AG04449 (cell line): ENCODE measurements around the gene S100PBP.

Experiments
- CTCF ChIA-PET: fragments of 350-600 bp; formaldehyde crosslinking; extraction: SDS; loops from one replicate; lab custom pipeline; 2021; ENCODE audit warnings: antibody characterized with exemption; lab: Yijun Ruan, JAX
- POLR2A ChIA-PET: fragments of 400-600, 350-600 bp; formaldehyde crosslinking; extraction: SDS; loops from one replicate; lab custom pipeline; 2020; ENCODE audit warnings: antibody characterized with exemption, inconsistent platforms; lab: Yijun Ruan, JAX
- DNase-seq: peaks from one replicate; pipeline ENCODE4 v3.0.0-alpha.2; 2010; ENCODE audit warnings: low read depth, low spot score
- H3K4me3 ChIP-seq: 2 replicates; pipeline ENCODE4 v1.5.1; 2011; ENCODE audit warnings: low read depth, mild to moderate bottlenecking, control low read depth, low read length
- TF ChIP-seq, protein P1 (sequence below): IDR thresholded peaks from one replicate; pipeline ENCODE4 v1.5.1; 2011; ENCODE audit warnings: mild to moderate bottlenecking, moderate library complexity, low read length, control low read depth, inconsistent platforms; ENCODE audit not compliant: insufficient read depth; ENCODE audit errors: missing control alignments

S100PBP gene

DNA sequence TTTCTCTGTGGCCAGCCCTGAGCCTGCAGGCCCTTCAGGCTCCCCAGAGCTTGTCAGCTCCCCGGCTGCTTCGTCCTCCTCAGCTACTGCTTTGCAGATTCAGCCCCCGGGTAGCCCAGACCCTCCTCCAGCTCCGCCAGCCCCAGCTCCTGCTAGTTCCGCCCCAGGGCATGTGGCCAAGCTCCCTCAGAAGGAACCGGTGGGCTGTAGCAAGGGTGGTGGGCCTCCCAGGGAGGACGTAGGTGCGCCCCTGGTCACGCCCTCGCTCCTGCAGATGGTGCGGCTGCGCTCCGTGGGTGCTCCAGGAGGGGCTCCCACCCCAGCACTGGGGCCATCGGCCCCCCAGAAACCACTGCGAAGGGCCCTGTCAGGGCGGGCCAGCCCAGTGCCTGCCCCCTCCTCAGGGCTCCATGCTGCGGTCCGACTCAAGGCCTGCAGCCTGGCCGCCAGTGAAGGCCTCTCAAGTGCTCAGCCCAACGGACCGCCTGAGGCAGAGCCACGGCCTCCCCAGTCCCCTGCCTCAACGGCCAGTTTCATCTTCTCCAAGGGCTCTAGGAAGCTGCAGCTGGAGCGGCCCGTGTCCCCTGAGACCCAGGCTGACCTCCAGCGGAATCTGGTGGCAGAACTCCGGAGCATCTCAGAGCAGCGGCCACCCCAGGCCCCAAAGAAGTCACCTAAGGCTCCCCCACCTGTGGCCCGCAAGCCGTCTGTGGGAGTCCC, 45.7 kb upstream of the S100PBP start:
- ChIA-PET POLR2A (interaction anchor here (0.5 to 3.1 kb wide), 2 partner anchors 60 to 216 kb away, joined by 3 to 13 read pairs; no protein-coding TSS in a partner anchor), CTCF (interaction anchor here (1.2 to 12.8 kb wide), 12 partner anchors 9 to 371 kb away, joined by 3 to 299 read pairs (median 32); no protein-coding TSS in a partner anchor)
- H3K4me3 ChIP-seq = no peak overlapping the region
- TF ChIP-seq, protein P1, sequence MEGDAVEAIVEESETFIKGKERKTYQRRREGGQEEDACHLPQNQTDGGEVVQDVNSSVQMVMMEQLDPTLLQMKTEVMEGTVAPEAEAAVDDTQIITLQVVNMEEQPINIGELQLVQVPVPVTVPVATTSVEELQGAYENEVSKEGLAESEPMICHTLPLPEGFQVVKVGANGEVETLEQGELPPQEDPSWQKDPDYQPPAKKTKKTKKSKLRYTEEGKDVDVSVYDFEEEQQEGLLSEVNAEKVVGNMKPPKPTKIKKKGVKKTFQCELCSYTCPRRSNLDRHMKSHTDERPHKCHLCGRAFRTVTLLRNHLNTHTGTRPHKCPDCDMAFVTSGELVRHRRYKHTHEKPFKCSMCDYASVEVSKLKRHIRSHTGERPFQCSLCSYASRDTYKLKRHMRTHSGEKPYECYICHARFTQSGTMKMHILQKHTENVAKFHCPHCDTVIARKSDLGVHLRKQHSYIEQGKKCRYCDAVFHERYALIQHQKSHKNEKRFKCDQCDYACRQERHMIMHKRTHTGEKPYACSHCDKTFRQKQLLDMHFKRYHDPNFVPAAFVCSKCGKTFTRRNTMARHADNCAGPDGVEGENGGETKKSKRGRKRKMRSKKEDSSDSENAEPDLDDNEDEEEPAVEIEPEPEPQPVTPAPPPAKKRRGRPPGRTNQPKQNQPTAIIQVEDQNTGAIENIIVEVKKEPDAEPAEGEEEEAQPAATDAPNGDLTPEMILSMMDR = no peak
- no peak for DNase-seq

DNA sequence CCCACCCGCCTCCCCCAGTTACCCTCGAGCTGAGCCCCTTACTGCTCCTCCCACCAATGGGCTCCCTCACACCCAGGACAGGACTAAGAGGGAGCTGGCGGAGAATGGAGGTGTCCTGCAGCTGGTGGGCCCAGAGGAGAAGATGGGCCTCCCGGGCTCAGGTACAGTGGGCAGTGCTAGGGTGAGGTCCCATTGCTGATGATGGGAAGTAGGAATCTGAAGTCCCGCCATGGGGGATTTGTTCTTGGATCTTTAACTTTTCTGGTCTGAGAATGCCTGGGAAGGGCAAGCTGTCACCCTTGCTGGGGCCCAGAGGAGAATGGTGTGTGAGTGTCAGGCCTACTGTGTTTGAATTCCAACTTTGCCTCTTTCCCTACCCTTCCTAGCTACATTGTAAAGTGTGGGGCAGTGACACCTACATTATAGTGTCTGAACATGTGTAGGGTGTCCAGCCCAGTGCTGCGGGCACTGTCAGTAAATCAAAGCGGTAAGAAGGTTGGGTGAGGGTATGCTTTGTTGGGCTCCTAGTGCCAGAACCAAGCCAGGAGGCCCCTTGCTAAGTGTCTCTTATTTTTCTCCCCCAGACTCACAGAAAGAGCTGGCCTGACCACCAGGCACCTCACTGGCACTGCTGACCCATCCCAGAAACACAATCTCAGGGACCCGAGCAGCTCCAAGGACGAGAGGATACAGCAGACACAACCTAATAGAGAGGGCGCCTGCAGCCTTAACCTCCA, 45.0 kb upstream of the S100PBP start:
- CTCF ChIA-PET = interaction anchor here (0.6 to 12.8 kb wide), 23 partner anchors 10 to 372 kb away, joined by 3 to 299 read pairs (median 6); partner anchors contain the start of gene SYNC
- TF ChIP-seq, protein P1 = no peak
- POLR2A ChIA-PET = interaction anchor here (0.5 to 3.1 kb wide), 3 partner anchors 60 to 217 kb away, joined by 3 to 13 read pairs (median 7); no protein-coding TSS in a partner anchor
- H3K4me3 ChIP-seq = no peak overlapping the region
- DNase-seq = no peak

DNA sequence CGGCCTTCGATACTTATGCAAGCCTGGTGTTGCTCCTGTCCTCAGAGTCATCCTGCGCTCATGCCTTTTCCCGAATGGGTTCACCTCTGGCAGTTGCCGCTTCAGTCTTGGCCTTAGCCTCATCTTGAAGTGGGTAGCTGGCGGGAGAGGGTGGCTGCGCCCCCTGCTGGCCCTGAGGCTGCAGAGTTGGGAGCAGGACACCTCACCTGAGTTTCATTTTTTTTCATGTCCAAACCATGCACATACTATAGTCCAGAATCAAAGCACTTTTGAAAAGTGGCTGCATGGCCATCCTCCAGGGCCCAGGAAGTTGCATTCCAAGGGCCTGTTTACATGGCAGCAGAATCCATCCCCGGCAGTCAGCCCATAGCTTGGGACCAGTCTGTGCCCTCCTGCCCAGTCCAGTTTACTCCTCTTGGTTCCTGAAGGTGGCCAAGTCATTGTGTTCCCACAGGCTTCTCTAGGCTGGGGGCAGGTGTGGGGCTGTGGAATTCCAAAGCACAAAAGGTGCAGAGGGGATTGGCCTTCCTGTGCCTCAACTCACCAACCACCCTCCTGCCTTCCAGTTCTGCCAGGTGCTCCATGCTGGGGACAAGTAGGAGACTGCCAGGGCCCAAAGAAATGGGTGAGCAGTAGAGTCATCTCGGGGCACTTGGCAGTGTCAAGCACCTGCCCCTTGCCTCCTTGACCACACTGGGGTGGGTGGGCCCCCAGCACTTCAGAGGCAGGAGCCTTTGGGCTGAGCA, 44.3 kb upstream of the S100PBP start:
- TF ChIP-seq, protein P1 = peak; percentile 91
- no peak for DNase-seq
- H3K4me3 ChIP-seq = no peak overlapping the region
- ChIA-PET CTCF (interaction anchor here (0.6 to 12.8 kb wide), 29 partner anchors 10 to 373 kb away, joined by 3 to 299 read pairs (median 5); partner anchors contain the start of gene SYNC), POLR2A (interaction anchor here (1.5 to 3.1 kb wide), 2 partner anchors 61 to 69 kb away, joined by 7 to 13 read pairs; no protein-coding TSS in a partner anchor)

DNA sequence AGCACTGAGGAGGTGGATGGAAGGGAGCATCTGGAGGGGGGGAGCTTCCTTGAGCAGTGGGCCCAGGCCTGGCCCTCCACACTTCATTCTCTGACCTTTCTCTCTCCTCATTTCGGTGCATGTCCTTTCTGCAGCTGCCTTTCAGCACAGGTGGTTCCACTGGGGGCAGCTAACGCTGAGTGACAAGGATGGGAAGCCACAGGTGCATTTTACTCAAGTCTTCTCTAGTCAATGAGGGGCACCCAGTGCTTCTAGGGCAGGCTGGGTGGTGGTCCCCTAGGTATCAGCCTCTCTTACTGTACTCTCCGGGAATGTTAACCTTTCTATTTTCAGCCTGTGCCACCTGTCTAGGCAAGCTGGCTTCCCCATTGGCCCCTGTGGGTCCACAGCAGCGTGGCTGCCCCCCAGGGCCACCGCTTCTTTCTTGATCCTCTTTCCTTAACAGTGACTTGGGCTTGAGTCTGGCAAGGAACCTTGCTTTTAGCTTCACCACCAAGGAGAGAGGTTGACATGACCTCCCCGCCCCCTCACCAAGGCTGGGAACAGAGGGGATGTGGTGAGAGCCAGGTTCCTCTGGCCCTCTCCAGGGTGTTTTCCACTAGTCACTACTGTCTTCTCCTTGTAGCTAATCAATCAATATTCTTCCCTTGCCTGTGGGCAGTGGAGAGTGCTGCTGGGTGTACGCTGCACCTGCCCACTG, 43.5 kb upstream of the S100PBP start:
- DNase-seq = no peak
- H3K4me3 ChIP-seq = no peak overlapping the region
- ChIA-PET CTCF (interaction anchor here (0.8 to 12.8 kb wide), 27 partner anchors 9 to 377 kb away, joined by 3 to 299 read pairs (median 6); partner anchors contain the start of gene SYNC), POLR2A (interaction anchor here (1.5 to 3.1 kb wide), 3 partner anchors 62 to 71 kb away, joined by 7 to 20 read pairs (median 13); partner anchors contain the start of gene SYNC)
- TF ChIP-seq, protein P1 = no peak

DNA sequence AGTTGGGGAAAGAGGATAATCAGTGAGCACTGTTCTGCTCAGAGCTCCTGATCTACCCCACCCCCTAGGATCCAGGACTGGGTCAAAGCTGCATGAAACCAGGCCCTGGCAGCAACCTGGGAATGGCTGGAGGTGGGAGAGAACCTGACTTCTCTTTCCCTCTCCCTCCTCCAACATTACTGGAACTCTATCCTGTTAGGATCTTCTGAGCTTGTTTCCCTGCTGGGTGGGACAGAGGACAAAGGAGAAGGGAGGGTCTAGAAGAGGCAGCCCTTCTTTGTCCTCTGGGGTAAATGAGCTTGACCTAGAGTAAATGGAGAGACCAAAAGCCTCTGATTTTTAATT, 43.0 kb upstream of the S100PBP start:
- ChIA-PET CTCF (interaction anchor here (0.8 to 12.8 kb wide), 21 partner anchors 8 to 378 kb away, joined by 3 to 299 read pairs (median 16); partner anchors contain the start of gene SYNC), POLR2A (interaction anchor here (2.3 kb wide), 1 partner anchor 72 kb away, joined by 20 read pairs; the partner anchor contains the start of gene SYNC)
- no peak for DNase-seq
- H3K4me3 ChIP-seq = no peak overlapping the region
- TF ChIP-seq, protein P1 = no peak
